ENCODE measurements around the gene OR5AU1. TPM values are rescaled to one million over a fixed set of nuclear protein-coding genes. Genes with fewer than 3 reads are reported as not detected.

Gene OR5AU1
- total and polyA plus RNA-seq, 7 donors = 0.32 TPM; not detected in 6

GRCh38 chr14:21106176-21106497 is 49.7 kb downstream of the OR5AU1 start:
- no peak for TF ChIP-seq CTCF (IDR thresholded peaks at IDR 0.05)
- WGBS, 3 donors = 51 to 54% (median 52%) methylated on average over 4 of the region's 4 CpGs
- intact Hi-C loops (cut with DNase I) = loop anchor here (5.0 to 10.0 kb wide), 2 partner anchors 249 to 421 kb away; partner anchors contain the start of genes ANG (in 1 of the 2) and RNASE4 (in 1 of the 2)
- no peaks in the 10 kb centered on the region for H3K27me3 ChIP-seq (ENCODE audit: insufficient read depth in 3 of 3, low read length in 2 of 3)
- H3K36me3 ChIP-seq (ENCODE audit: insufficient read depth in 1 of 2, low read depth in 1 of 2) = no peaks in the 10 kb centered on the region
- no peak for DNase-seq
- ATAC-seq = no peak
- H3K4me1 ChIP-seq = peaks cover 26% of the 10 kb centered on the region
- no peaks in the 10 kb centered on the region for H3K9me3 ChIP-seq
- peak overlapping the region; percentile 30 for H3K27ac ChIP-seq
- peak overlapping the region; percentile 20 for H3K4me3 ChIP-seq

- no peaks in the 10 kb centered on the region for H3K36me3 ChIP-seq (ENCODE audit: insufficient read depth in 1 of 2, low read depth in 1 of 2)
- peak overlapping the region; percentile 100 for H3K27ac ChIP-seq
- DNase-seq = no peak
- ATAC-seq = no peak
- H3K4me1 ChIP-seq = peaks cover 26% of the 10 kb centered on the region
- TF ChIP-seq CTCF (IDR thresholded peaks at IDR 0.05) = no peak
- intact Hi-C loops (cut with DNase I) = loop anchor here (2.0 to 10.0 kb wide), 3 partner anchors 90 to 420 kb away; partner anchors contain the start of genes ANG (in 1 of the 2) and RNASE4 (in 1 of the 2)
- no peaks in the 10 kb centered on the region for H3K27me3 ChIP-seq (ENCODE audit: insufficient read depth in 3 of 3, low read length in 2 of 3)
- H3K4me3 ChIP-seq = peak overlapping the region; percentile 94
- 79 to 82% (median 81%) methylated on average over 8 of the region's 8 CpGs for WGBS, 3 donors
- no peaks in the 10 kb centered on the region for H3K9me3 ChIP-seq
These were observed 50.8 kb downstream of the OR5AU1 start for GRCh38 chr14:21105095-21105494.

Other genes starting within 250 kb of the OR5AU1 start
- 1 to 10 TPM in 1 of 4 donors, under 1 TPM in 2, not detected in 1; 0.78 to 1.1 (median 0.90) TPM for gene RNASE2, start 200.6 kb downstream of the OR5AU1 start, total RNA-seq
- 1 to 10 TPM in 2 of 3 donors, under 1 TPM in 1; 0.38 to 1.8 (median 1.1) TPM for gene RNASE2, start 200.6 kb downstream of the OR5AU1 start, polyA plus RNA-seq
- 10 to 100 TPM; 24.6 to 38.0 (median 29.3) TPM for gene METTL17, start 166.1 kb downstream of the OR5AU1 start, total RNA-seq
- 10 to 100 TPM; 38.6 to 55.7 (median 50.7) TPM for gene METTL17, start 166.1 kb downstream of the OR5AU1 start, polyA plus RNA-seq
- gene SLC39A2, start 156.8 kb downstream of the OR5AU1 start, total RNA-seq = not detected
- under 1 TPM in 1 of 3 donors, not detected in 2; 0.04 TPM for gene SLC39A2, start 156.8 kb downstream of the OR5AU1 start, polyA plus RNA-seq
- 100 to 1,000 TPM; 552 to 931 (median 770) TPM for gene NDRG2, start 131.0 kb downstream of the OR5AU1 start, total RNA-seq
- 1,000 to 10,000 TPM in 1 of 3 donors, 100 to 1,000 TPM in 2; 328 to 2,087 (median 762) TPM for gene NDRG2, start 131.0 kb downstream of the OR5AU1 start, polyA plus RNA-seq
- 1 to 10 TPM in 3 of 4 donors, under 1 TPM in 1; 0.90 to 3.2 (median 2.5) TPM for gene TPPP2, start 125.8 kb downstream of the OR5AU1 start, total RNA-seq
- gene TPPP2, start 125.8 kb downstream of the OR5AU1 start, polyA plus RNA-seq = 1 to 10 TPM in 2 of 3 donors, not detected in 1; 1.3 to 2.0 TPM
- not detected for gene RNASE13, start 121.3 kb downstream of the OR5AU1 start, total RNA-seq
- gene RNASE13, start 121.3 kb downstream of the OR5AU1 start, polyA plus RNA-seq = under 1 TPM in 1 of 3 donors, not detected in 2; 0.05 TPM
- under 1 TPM; 0.15 to 0.43 (median 0.28) TPM for gene RNASE7, start 113.7 kb downstream of the OR5AU1 start, total RNA-seq
- gene RNASE7, start 113.7 kb downstream of the OR5AU1 start, polyA plus RNA-seq = 1 to 10 TPM in 1 of 3 donors, under 1 TPM in 1, not detected in 1; 0.73 to 1.9 TPM
- not detected for gene RNASE8, start 98.2 kb downstream of the OR5AU1 start, total RNA-seq
- gene RNASE8, start 98.2 kb downstream of the OR5AU1 start, polyA plus RNA-seq = not detected
- 10 to 100 TPM in 3 of 4 donors, 1 to 10 TPM in 1; 9.8 to 18.7 (median 12.6) TPM for gene ARHGEF40, start 85.8 kb downstream of the OR5AU1 start, total RNA-seq
- gene ARHGEF40, start 85.8 kb downstream of the OR5AU1 start, polyA plus RNA-seq = 10 to 100 TPM in 1 of 3 donors, 1 to 10 TPM in 2; 6.8 to 10.1 (median 7.3) TPM
- gene ZNF219, start 57.4 kb downstream of the OR5AU1 start, total RNA-seq = 10 to 100 TPM; 13.9 to 28.5 (median 22.9) TPM
- 10 to 100 TPM; 32.2 to 38.1 (median 35.4) TPM for gene ZNF219, start 57.4 kb downstream of the OR5AU1 start, polyA plus RNA-seq
- gene TMEM253, start 55.0 kb downstream of the OR5AU1 start, total RNA-seq = under 1 TPM in 2 of 4 donors, not detected in 2; 0.17 TPM
- under 1 TPM; 0.10 to 0.29 (median 0.27) TPM for gene TMEM253, start 55.0 kb downstream of the OR5AU1 start, polyA plus RNA-seq
- gene HNRNPC, start 113.4 kb upstream of the OR5AU1 start, total RNA-seq = 100 to 1,000 TPM; 217 to 310 (median 245) TPM
- 100 to 1,000 TPM; 215 to 290 (median 282) TPM for gene HNRNPC, start 113.4 kb upstream of the OR5AU1 start, polyA plus RNA-seq
- gene RPGRIP1, start 124.0 kb upstream of the OR5AU1 start, total RNA-seq = not detected
- under 1 TPM in 2 of 3 donors, not detected in 1; 0.04 to 0.15 TPM for gene RPGRIP1, start 124.0 kb upstream of the OR5AU1 start, polyA plus RNA-seq
- 10 to 100 TPM; 23.6 to 29.2 (median 26.8) TPM for gene SUPT16H, start 228.0 kb upstream of the OR5AU1 start, total RNA-seq
- gene SUPT16H, start 228.0 kb upstream of the OR5AU1 start, polyA plus RNA-seq = 10 to 100 TPM; 24.8 to 42.0 (median 32.2) TPM

All from psoas muscle (tissue), 8 donors.